Measurements from ENCODE around the gene TIRAP.
"Not testable (repeated sequence)": the region's sequence is repeated elsewhere in the genome, so short reads cannot be mapped to it uniquely, and the experiment has no call there.

The TIRAP gene, protein sequence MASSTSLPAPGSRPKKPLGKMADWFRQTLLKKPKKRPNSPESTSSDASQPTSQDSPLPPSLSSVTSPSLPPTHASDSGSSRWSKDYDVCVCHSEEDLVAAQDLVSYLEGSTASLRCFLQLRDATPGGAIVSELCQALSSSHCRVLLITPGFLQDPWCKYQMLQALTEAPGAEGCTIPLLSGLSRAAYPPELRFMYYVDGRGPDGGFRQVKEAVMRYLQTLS

DNA sequence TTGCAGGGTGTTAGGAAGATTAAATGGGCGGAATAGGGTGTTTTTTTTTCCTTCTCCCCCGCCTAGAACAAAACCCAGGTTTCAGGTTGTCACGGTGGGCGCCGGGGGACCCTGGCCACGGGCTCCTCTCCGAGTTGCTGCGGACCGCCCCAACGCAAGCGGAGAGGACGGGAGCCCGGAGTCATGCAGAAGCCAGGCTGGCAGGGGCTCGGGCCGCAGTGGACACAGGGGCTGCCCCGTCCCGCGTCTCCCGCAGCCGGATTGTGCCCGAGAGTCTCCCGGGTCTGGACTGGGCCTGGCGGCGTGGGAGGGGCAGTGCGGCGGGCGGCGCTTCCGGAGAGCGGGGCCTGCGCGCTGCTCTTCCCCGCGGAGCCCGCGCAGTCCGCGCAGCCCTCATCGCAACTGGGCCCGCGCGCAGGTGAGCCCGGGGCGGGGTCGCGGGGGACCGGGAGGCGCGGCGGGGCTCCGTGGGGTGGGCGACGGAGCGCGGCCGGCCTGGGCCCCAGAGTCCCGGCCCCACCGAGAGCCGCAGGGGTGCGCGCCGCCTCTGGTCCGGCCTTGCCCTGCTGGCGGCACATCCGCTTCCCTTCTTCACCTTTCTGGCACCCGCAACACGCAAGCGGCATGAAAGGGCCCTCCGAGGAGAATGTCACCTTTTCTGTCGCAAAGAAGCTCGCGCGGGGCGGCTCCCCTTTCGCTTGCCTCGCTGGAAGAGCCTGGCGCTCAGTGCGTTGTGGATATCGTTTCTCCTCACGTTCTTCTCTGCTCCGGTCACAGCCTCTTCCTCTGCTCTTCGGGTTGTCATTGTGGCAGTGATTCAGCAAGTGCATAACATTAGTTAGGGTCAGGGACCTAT, at the start of gene TIRAP:
TSS of gene TIRAP (plus strand) at position 358 of the 856 bp plus-strand sequence. CDS start 7,802 bp downstream, outside the sequence.
- Histone ChIP-seq H3K27ac (peak within 1 kb of the TSS; percentile 76 to 93), H3K4me3 (peak within 1 kb of the TSS; percentile 81)
- TF ChIP-seq, protein P1, sequence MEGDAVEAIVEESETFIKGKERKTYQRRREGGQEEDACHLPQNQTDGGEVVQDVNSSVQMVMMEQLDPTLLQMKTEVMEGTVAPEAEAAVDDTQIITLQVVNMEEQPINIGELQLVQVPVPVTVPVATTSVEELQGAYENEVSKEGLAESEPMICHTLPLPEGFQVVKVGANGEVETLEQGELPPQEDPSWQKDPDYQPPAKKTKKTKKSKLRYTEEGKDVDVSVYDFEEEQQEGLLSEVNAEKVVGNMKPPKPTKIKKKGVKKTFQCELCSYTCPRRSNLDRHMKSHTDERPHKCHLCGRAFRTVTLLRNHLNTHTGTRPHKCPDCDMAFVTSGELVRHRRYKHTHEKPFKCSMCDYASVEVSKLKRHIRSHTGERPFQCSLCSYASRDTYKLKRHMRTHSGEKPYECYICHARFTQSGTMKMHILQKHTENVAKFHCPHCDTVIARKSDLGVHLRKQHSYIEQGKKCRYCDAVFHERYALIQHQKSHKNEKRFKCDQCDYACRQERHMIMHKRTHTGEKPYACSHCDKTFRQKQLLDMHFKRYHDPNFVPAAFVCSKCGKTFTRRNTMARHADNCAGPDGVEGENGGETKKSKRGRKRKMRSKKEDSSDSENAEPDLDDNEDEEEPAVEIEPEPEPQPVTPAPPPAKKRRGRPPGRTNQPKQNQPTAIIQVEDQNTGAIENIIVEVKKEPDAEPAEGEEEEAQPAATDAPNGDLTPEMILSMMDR (IDR thresholded peaks at IDR 0.05) = no peak
- DNase-seq (ENCODE audit: low spot score) = peak; percentile 79

DNA sequence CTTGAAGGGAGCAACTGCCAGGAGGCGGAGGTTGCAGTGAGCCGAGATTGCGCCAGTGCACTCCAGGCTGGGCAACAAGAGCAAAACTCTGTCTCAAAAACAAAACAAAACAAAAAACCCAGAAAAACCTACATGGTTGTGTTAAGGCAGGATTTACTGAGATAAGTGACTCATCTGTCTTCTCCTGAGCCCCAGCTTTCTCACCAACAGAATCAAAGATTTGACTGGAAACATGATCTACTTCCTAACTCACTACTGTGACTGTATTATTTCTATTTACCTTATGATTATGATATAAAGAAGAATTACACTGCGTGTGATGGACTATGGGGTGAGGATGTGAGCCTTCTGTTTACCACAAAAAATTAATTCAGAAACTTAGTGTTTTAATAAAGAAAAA, 49.5 kb upstream of the TIRAP start:
- DNase-seq (ENCODE audit: low spot score) = no peak
- no peak overlapping the region for H3K4me3 ChIP-seq
- TF ChIP-seq, protein P1 (IDR thresholded peaks at IDR 0.05) = no peak
- no peak overlapping the region for H3K27ac ChIP-seq

DNA sequence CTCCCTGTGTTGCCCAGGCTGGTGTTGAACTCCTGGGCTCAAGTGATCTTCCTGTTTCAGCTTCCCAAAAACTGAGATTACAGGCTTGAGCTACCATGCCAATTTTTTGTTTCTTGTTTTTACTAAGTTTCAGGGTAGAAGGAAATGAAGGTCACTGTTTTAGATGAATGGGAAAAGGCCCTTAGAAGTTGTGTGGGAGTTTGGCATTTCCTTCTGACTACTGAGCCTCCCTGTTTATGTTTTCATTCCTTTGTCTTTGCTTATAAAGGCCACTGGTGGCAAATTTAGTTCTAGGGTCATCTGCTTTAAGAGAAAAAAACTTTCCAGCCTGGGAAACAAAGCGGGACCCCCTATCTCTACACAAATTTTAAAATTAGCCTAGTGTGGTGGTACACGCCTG, 36.3 kb upstream of the TIRAP start:
- Histone ChIP-seq H3K4me3 (no peak overlapping the region), H3K27ac (no peak overlapping the region)
- no peak for DNase-seq (ENCODE audit: low spot score)
- TF ChIP-seq, protein P1 (IDR thresholded peaks at IDR 0.05) = no peak

DNA sequence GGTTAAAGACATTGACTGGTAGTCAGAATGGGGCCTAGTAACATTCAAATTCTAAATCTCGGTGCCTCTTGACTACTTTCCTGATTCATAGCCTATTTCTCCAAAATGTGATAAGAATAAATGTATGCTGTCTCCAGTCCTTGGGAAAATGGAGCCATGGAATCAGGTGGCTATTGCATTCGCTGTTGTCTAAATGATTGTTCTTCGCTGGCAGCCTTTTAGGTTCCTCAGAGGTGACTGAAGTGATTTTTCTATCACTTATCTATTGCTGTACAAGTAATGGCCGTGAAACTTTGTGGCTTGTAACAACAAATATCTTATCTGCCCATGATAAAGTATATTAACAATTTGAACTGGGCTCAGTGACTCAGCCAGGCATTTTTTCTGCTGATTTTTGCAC, 29.6 kb upstream of the TIRAP start:
- H3K27ac ChIP-seq = no peak overlapping the region

DNA sequence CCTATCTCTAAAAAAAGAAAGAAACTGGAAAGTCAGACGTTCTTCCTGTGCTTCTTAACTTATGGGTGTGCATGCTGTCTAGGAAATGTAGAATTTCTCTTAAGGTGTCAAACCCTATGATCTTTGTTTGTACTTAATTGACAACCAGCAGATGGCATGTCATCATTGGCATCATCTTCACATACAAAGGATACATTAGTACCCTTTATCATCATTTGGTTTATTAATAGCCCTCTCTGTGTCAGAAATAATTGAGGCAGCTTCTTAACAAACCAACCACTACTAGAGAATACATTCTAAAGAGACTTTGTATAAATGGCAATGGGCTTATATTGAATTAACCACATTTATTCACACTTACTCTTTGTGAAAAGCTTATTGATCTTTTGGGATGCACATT, 28.1 kb upstream of the TIRAP start:
- TF ChIP-seq, protein P1 (IDR thresholded peaks at IDR 0.05) = no peak
- Histone ChIP-seq H3K4me3 (no peak overlapping the region), H3K27ac (no peak overlapping the region)
- no peak for DNase-seq (ENCODE audit: low spot score)

More for the DNA sequence above, 29.6 kb upstream of the TIRAP start:
- no peak overlapping the region for H3K4me3 ChIP-seq
- no peak for DNase-seq (ENCODE audit: low spot score)
- TF ChIP-seq, protein P1 (IDR thresholded peaks at IDR 0.05) = no peak

DNA sequence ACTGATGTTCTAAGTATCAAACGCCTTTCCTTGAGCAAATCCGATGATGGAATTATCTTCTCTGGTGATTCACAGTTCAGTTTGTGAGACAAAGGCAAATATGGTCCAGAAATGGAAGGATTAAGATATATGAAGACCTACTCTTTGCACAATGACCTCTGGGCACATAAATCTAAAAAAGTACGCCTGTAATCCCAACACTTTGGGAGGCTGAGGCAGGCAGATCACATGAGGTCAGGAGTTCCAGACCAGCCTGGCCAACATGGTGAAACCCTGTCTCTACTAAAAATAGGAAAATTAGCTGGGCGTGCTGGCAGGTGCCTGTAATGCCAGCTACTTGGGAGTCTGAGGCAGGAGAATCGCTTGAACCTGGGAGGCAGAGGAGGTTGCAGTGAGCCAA, 27.4 kb upstream of the TIRAP start:
- not testable (repeated sequence) for H3K27ac ChIP-seq; H3K4me3 ChIP-seq; DNase-seq (ENCODE audit: low spot score)

DNA sequence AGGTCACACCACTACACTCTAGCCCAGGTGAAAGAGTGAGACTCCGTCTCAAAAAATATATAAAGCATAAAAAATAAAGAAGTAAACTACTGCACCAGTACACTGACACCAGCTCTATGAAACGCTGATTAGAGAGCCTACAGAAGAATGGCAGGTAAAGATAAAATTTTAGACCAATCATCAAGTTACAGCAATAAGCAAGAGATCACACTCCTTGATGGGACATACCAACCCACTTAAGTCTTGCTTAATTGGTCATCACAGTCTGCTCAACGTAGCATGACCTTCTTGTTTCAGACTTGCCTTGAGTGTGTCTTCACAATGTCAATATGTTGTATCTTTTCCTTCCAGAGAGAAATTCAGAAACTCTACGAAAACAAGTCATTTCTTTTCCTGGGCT, 26.7 kb upstream of the TIRAP start:
- Histone ChIP-seq H3K27ac (no peak overlapping the region), H3K4me3 (no peak overlapping the region)
- no peak for DNase-seq (ENCODE audit: low spot score)
- TF ChIP-seq, protein P1 (IDR thresholded peaks at IDR 0.05) = no peak
